Parathyroid adenoma (tissue), 2 donors: ENCODE measurements around the gene CDKL1.

Source experiments
- H2AFZ ChIP-seq: fragments of 300-600 bp; sonication (generic); one replicate; pipeline ENCODE4 v1.7.0; 2017; ENCODE audit warnings: antibody characterized with exemption, mild to moderate bottlenecking
- H3K27ac ChIP-seq: fragments of 300-600 bp; sonication (generic); one replicate; pipeline ENCODE4 v1.7.0; 2017
- H3K27me3 ChIP-seq: fragments of 300-600 bp; sonication (generic); one replicate; pipeline ENCODE4 v1.7.0; 2017; ENCODE audit warnings: low read length; ENCODE audit not compliant: control insufficient read depth, insufficient read depth
- H3K36me3 ChIP-seq: fragments of 300-600 bp; sonication (generic); one replicate; pipeline ENCODE4 v1.7.0; 2017; ENCODE audit warnings: low read length; ENCODE audit not compliant: control insufficient read depth, insufficient read depth
- H3K4me1 ChIP-seq: fragments of 300-600 bp; sonication (generic); one replicate; pipeline ENCODE4 v1.7.0; 2017; ENCODE audit warnings: control low read depth
- H3K4me2 ChIP-seq: fragments of 300-600 bp; sonication (generic); one replicate; pipeline ENCODE4 v1.7.0; 2017; ENCODE audit warnings: low read length
- H3K4me3 ChIP-seq: fragments of 300-600 bp; sonication (generic); one replicate; pipeline ENCODE4 v1.7.0; 2017; ENCODE audit warnings: low read depth, low read length
- H3K79me2 ChIP-seq: fragments of 300-600 bp; sonication (generic); one replicate; pipeline ENCODE4 v1.7.0; 2017; ENCODE audit warnings: control low read depth
- H3K9ac ChIP-seq: fragments of 300-600 bp; sonication (generic); one replicate; pipeline ENCODE4 v1.7.0; 2017; ENCODE audit warnings: mild to moderate bottlenecking
- H3K9me3 ChIP-seq: fragments of 300-600 bp; sonication (generic); one replicate; pipeline ENCODE4 v1.7.0; 2017; ENCODE audit warnings: low read length; ENCODE audit not compliant: control insufficient read depth
- CTCF ChIP-seq: fragments of 300-600 bp; sonication (generic); IDR thresholded peaks from one replicate; pipeline ENCODE4 v1.7.0; 2017; ENCODE audit warnings: antibody characterized with exemption, mild to moderate bottlenecking
- donor health status: primary hyperparathyroidism.

CDKL1 gene

GRCh38 chr14:50355692-50356091, 41.0 kb downstream of the CDKL1 start:
- H3K9ac ChIP-seq: no peak overlapping the region
- no peak overlapping the region for H3K4me2 ChIP-seq
- H2AFZ ChIP-seq: no peak overlapping the region
- no peaks in the 10 kb centered on the region for H3K79me2 ChIP-seq
- no peaks in the 10 kb centered on the region for H3K27me3 ChIP-seq
- no peak for TF ChIP-seq CTCF
- no peaks in the 10 kb centered on the region for H3K9me3 ChIP-seq
- no peaks in the 10 kb centered on the region for H3K4me1 ChIP-seq
- H3K4me3 ChIP-seq: no peak overlapping the region
- no peak overlapping the region for H3K27ac ChIP-seq
- H3K36me3 ChIP-seq: no peaks in the 10 kb centered on the region

- no peak overlapping the region for H3K9ac ChIP-seq
- no peaks in the 10 kb centered on the region for H3K9me3 ChIP-seq
- no peak overlapping the region for H3K27ac ChIP-seq
- no peak overlapping the region for H2AFZ ChIP-seq
- no peak for TF ChIP-seq CTCF
- H3K36me3 ChIP-seq: no peaks in the 10 kb centered on the region
- H3K4me2 ChIP-seq: no peak overlapping the region
- no peaks in the 10 kb centered on the region for H3K4me1 ChIP-seq
- no peaks in the 10 kb centered on the region for H3K27me3 ChIP-seq
- no peak overlapping the region for H3K4me3 ChIP-seq
- H3K79me2 ChIP-seq: no peaks in the 10 kb centered on the region
These were observed 42.2 kb downstream of the CDKL1 start for GRCh38 chr14:50354527-50354926.

GRCh38 chr14:50353126-50353525, 43.6 kb downstream of the CDKL1 start:
- no peak for TF ChIP-seq CTCF
- Histone ChIP-seq H3K79me2 (no peaks in the 10 kb centered on the region), H3K9ac (no peak overlapping the region), H3K4me3 (no peak overlapping the region), H3K27me3 (no peaks in the 10 kb centered on the region), H3K4me2 (no peak overlapping the region), H2AFZ (no peak overlapping the region), H3K9me3 (no peaks in the 10 kb centered on the region), H3K4me1 (no peaks in the 10 kb centered on the region), H3K27ac (no peak overlapping the region), H3K36me3 (no peaks in the 10 kb centered on the region)

GRCh38 chr14:50352584-50352983, 44.1 kb downstream of the CDKL1 start:
- TF ChIP-seq CTCF: no peak
- Histone ChIP-seq H2AFZ (no peak overlapping the region), H3K36me3 (no peaks in the 10 kb centered on the region), H3K4me2 (no peak overlapping the region), H3K27me3 (no peaks in the 10 kb centered on the region), H3K9ac (no peak overlapping the region), H3K4me3 (no peak overlapping the region), H3K27ac (no peak overlapping the region), H3K4me1 (peaks cover 5% of the 10 kb centered on the region), H3K9me3 (no peaks in the 10 kb centered on the region), H3K79me2 (no peaks in the 10 kb centered on the region)

- Histone ChIP-seq H3K4me3 (no peak overlapping the region), H3K4me2 (no peak overlapping the region), H3K9me3 (no peaks in the 10 kb centered on the region), H2AFZ (no peak overlapping the region), H3K27me3 (no peaks in the 10 kb centered on the region), H3K36me3 (no peaks in the 10 kb centered on the region), H3K79me2 (no peaks in the 10 kb centered on the region), H3K4me1 (peaks cover 11% of the 10 kb centered on the region), H3K9ac (no peak overlapping the region), H3K27ac (no peak overlapping the region)
- TF ChIP-seq CTCF: no peak
These were observed 45.7 kb downstream of the CDKL1 start for GRCh38 chr14:50350975-50351374.
